Activated CD4-positive, alpha-beta memory T cell treated with anti-CD3 and anti-CD28 coated beads for 36 hours (primary cell): ENCODE results near the gene DGCR6L. TPM values are rescaled to one million over a fixed set of nuclear protein-coding genes. Genes with fewer than 3 reads are reported as not detected.
"Not testable (repeated sequence)": the region's sequence is repeated elsewhere in the genome, so short reads cannot be mapped to it uniquely, and the experiment has no call there.

Experiments
- CTCF ChIA-PET: fragments of 350-600 bp; sonication (Branson Sonifier 250); formaldehyde crosslinking; loops from one replicate; lab custom pipeline; 2021; ENCODE audit warnings: antibody characterized with exemption, inconsistent platforms; lab: Charles Lee
- POLR2A ChIA-PET: fragments of 350-600 bp; sonication (Branson Sonifier 250); formaldehyde crosslinking; loops from one replicate; lab custom pipeline; 2021; ENCODE audit warnings: antibody characterized with exemption; lab: Charles Lee
- DNase-seq: peaks from one replicate; pipeline ENCODE4 v3.0.0-alpha.2; 2020
- H3K27ac Mint-ChIP-seq: one replicate; pipeline ENCODE4 v1.8.0; 2021; ENCODE audit warnings: mixed read lengths
- H3K27me3 Mint-ChIP-seq: one replicate; pipeline ENCODE4 v1.8.0; 2021; ENCODE audit warnings: mixed read lengths
- H3K36me3 Mint-ChIP-seq: one replicate; pipeline ENCODE4 v1.8.0; 2021; ENCODE audit warnings: mixed read lengths
- H3K4me1 Mint-ChIP-seq: one replicate; pipeline ENCODE4 v1.8.0; 2021; ENCODE audit warnings: low read depth, mixed read lengths
- H3K4me3 Mint-ChIP-seq: one replicate; pipeline ENCODE4 v1.8.0; 2021; ENCODE audit warnings: mild to moderate bottlenecking, mixed read lengths
- H3K9me3 Mint-ChIP-seq: one replicate; pipeline ENCODE4 v1.8.0; 2021; ENCODE audit warnings: mixed read lengths
- intact Hi-C: fragments of 100-400 bp; cut with micrococcal nuclease; formaldehyde crosslinking; loops from one replicate; pipeline ENCODE4 v1.15.1; 2023
- total RNA-seq, 2 experiments: library from RNA; stranded (reverse); gene quantifications; one replicate each; pipeline ENCODE4 v1.2.3, GENCODE V29; 2021

Gene DGCR6L
- total RNA-seq, 2 experiments from 2014 or later, result 26.9 to 31.3 TPM

DNA sequence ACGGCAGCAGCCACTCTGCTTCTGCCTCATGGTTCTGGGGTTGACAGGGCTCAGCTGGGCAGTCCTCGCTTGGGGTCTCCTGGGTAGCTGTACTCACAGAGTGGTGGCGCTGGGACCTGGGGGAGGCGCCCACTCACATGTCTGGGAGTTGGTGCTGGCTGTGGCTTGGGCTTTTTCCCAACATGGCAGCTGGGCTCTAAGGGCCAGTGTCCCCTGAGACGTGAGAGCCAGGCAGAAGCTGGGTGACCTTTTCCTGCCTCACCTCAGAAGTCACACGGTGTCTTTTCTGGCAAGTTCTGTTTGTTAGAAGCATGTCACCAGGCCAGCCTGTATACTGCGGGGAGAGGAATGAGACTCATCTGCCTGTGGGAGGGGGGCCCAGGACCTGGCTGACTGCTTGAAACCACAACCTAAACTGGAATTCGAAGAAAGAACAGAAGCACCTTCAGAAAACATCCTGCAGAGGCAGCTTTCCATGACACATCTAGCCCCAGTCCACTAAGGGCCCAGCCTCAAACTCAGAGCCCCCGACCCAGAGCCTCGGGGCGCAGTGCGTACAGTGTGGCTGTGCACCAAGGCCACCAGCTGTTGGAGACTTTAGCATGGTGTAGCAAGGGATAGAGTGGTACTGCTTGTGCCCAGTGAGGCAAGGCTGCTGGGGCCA lies 14.5 kb downstream of the DGCR6L start:
- intact Hi-C loops, POLR2A ChIA-PET: not testable (repeated sequence)
- CTCF ChIA-PET, result interaction anchor here (1.9 kb wide), 1 partner anchor 15 kb away, joined by 4 read pairs; the partner anchor contains the start of gene DGCR6L

GRCh38 chr22:20304646-20305045 lies 15.2 kb downstream of the DGCR6L start:
- Mint-ChIP-seq H3K27ac (no peak overlapping the region), H3K4me3 (no peak overlapping the region), H3K4me1 (peaks cover 2% of the 10 kb centered on the region), H3K9me3 (no peaks in the 10 kb centered on the region), H3K27me3 (peaks cover 4% of the 10 kb centered on the region), H3K36me3 (no peaks in the 10 kb centered on the region)
- no peak for DNase-seq
- ChIA-PET CTCF (no interaction called here), POLR2A (no interaction called here)
- intact Hi-C loops, result no loop called here

More for the DNA sequence above, 14.5 kb downstream of the DGCR6L start:
- H3K4me1 Mint-ChIP-seq, H3K4me3 Mint-ChIP-seq, H3K27me3 Mint-ChIP-seq, DNase-seq, H3K36me3 Mint-ChIP-seq, H3K27ac Mint-ChIP-seq, H3K9me3 Mint-ChIP-seq: not testable (repeated sequence)

GRCh38 chr22:20303229-20303534 lies 16.7 kb downstream of the DGCR6L start:
- H3K9me3 Mint-ChIP-seq, H3K36me3 Mint-ChIP-seq, H3K27ac Mint-ChIP-seq, intact Hi-C loops, DNase-seq, H3K27me3 Mint-ChIP-seq, POLR2A ChIA-PET, CTCF ChIA-PET, H3K4me3 Mint-ChIP-seq, H3K4me1 Mint-ChIP-seq: not testable (repeated sequence)

- Mint-ChIP-seq H3K4me1 (peaks cover 2% of the 10 kb centered on the region), H3K9me3 (no peaks in the 10 kb centered on the region), H3K4me3 (no peak overlapping the region), H3K36me3 (no peaks in the 10 kb centered on the region), H3K27ac (no peak overlapping the region), H3K27me3 (peaks cover 4% of the 10 kb centered on the region)
- DNase-seq, result no peak
- intact Hi-C loops, result no loop called here
- POLR2A ChIA-PET, result no interaction called here
- CTCF ChIA-PET, result interaction anchor here (1.0 kb wide), 1 partner anchor 15 kb away, joined by 4 read pairs; no protein-coding TSS in a partner anchor
Observed at GRCh38 chr22:20302438-20303228, 17.2 kb downstream of the DGCR6L start.

- ChIA-PET CTCF (interaction anchor here (0.8 to 1.5 kb wide), 3 partner anchors 17 to 61 kb away, joined by 3 to 7 read pairs (median 5); partner anchors contain the start of gene DGCR6L), POLR2A (interaction anchor here (1.6 kb wide), 1 partner anchor 20 kb away, joined by 5 read pairs; the partner anchor contains the start of gene DGCR6L)
- H3K27me3 Mint-ChIP-seq, result peaks cover 4% of the 10 kb centered on the region
- no peaks in the 10 kb centered on the region for H3K4me1 Mint-ChIP-seq
- no peaks in the 10 kb centered on the region for H3K36me3 Mint-ChIP-seq
- no peaks in the 10 kb centered on the region for H3K9me3 Mint-ChIP-seq
- no peak for DNase-seq
- intact Hi-C loops, result no loop called here
- H3K4me3 Mint-ChIP-seq, result peak overlapping the region; percentile 20
- H3K27ac Mint-ChIP-seq, result no peak overlapping the region
Observed at GRCh38 chr22:20299746-20300136, 20.1 kb downstream of the DGCR6L start.

- DNase-seq, result peak; percentile 93
- Mint-ChIP-seq H3K4me3 (peak overlapping the region; percentile 77), H3K27ac (no peak overlapping the region), H3K27me3 (peaks cover 4% of the 10 kb centered on the region), H3K4me1 (no peaks in the 10 kb centered on the region), H3K9me3 (no peaks in the 10 kb centered on the region), H3K36me3 (no peaks in the 10 kb centered on the region)
- intact Hi-C loops, result no loop called here
- CTCF ChIA-PET, result interaction anchor here (0.8 to 1.5 kb wide), 3 partner anchors 18 to 60 kb away, joined by 3 to 7 read pairs (median 5); partner anchors contain the start of gene DGCR6L
- POLR2A ChIA-PET, result interaction anchor here (1.6 kb wide), 1 partner anchor 21 kb away, joined by 5 read pairs; the partner anchor contains the start of gene DGCR6L
Observed at GRCh38 chr22:20298803-20299745, 20.8 kb downstream of the DGCR6L start.

GRCh38 chr22:20298110-20298802 lies 21.6 kb downstream of the DGCR6L start:
- CTCF ChIA-PET, result no interaction called here
- Mint-ChIP-seq H3K36me3 (no peaks in the 10 kb centered on the region), H3K27me3 (peaks cover 4% of the 10 kb centered on the region), H3K4me3 (peak overlapping the region; percentile 49), H3K9me3 (no peaks in the 10 kb centered on the region), H3K4me1 (no peaks in the 10 kb centered on the region), H3K27ac (no peak overlapping the region)
- POLR2A ChIA-PET, result no interaction called here
- DNase-seq, result no peak
- intact Hi-C loops, result no loop called here

DNA sequence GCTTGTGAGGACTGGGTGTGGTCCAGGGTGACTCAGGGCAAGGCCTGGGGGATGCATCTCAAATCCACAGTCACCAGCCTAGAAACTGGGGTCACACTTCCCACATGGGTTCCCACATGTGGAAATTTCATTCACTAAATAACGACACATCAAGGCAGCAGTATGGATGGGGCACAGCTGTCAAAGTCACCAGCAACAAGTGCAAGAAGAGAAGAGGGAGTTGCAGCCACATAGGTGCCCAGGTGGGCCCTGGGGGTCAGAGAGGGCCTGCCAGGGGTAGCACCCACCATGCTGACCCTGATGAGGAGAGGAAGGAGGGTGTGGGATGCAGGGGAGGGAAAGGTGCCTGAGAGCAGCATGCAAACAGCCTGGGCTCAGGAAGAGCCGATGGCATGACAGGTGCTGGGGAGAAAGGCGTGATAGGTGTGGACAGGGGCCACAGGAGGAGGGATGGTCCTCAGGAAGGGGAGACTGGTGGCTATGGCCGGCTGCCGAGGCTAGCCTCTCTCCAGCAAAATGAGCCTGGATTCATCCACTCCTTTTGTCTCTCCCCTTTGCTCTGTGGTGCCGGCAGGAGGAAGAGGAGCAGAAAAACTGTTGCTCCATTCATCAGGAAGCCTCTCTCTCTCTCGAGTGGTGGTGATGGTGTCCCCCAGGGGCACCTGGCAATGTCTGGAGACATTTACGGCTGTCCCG lies 22.3 kb downstream of the DGCR6L start:
- Mint-ChIP-seq H3K4me3 (peak overlapping the region; percentile 49), H3K4me1 (no peaks in the 10 kb centered on the region), H3K27me3 (peaks cover 3% of the 10 kb centered on the region), H3K9me3 (no peaks in the 10 kb centered on the region), H3K36me3 (no peaks in the 10 kb centered on the region), H3K27ac (no peak overlapping the region)
- ChIA-PET POLR2A (no interaction called here), CTCF (no interaction called here)
- intact Hi-C loops, result no loop called here
- DNase-seq, result no peak

GRCh38 chr22:20296598-20296997 lies 23.3 kb downstream of the DGCR6L start:
- intact Hi-C loops, result no loop called here
- ChIA-PET CTCF (interaction anchor here (1.2 kb wide), 1 partner anchor 10 kb away, joined by 3 read pairs; no protein-coding TSS in a partner anchor), POLR2A (no interaction called here)
- Mint-ChIP-seq H3K36me3 (no peaks in the 10 kb centered on the region), H3K4me1 (no peaks in the 10 kb centered on the region), H3K27ac (no peak overlapping the region), H3K4me3 (no peak overlapping the region), H3K27me3 (peaks cover 2% of the 10 kb centered on the region), H3K9me3 (no peaks in the 10 kb centered on the region)
- no peak for DNase-seq

DNA sequence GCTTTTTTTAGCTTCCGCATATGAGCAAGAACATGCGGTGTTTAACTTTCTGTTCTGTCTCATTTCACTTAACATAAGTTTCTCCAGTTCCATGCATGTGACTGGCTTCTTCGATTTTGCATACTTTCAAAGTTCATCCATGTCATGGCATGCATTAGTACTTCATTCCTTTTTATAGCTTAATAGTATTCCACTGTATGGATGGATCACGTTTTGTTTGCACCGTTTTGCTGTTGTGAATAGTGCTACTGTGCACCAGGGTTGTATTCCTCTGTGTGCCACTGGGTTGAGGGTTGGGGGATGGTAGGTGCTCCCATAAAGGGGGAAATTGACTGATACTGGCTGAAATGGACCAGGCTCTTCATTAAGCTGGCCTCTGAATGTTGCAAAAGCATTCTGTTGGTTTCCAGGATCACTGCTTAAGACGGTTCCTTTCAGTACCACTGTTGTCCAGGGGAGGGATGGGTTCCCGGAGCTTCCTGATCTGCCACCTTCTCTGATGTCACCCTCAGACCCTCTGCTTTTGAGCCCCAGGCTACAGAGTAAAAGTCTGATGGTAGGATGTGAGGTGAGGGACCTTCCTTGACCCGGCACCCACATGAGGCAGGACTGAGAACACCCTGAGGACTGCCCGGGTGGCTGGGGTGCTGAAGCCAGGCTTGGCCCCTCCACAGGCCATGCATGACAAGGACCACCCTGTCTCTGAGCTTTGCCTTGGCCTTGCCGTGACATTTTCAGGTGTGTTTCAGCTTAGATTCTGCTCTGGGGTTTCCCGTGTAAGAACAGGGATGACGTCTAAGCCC lies 24.4 kb downstream of the DGCR6L start:
- Mint-ChIP-seq H3K36me3 (no peaks in the 10 kb centered on the region), H3K4me1 (no peaks in the 10 kb centered on the region), H3K4me3 (no peak overlapping the region), H3K27me3 (no peaks in the 10 kb centered on the region), H3K27ac (no peak overlapping the region), H3K9me3 (no peaks in the 10 kb centered on the region)
- DNase-seq, result no peak
- intact Hi-C loops, result no loop called here
- CTCF ChIA-PET, result interaction anchor here (1.2 kb wide), 1 partner anchor 9 kb away, joined by 3 read pairs; no protein-coding TSS in a partner anchor
- POLR2A ChIA-PET, result no interaction called here
